DND-41 (cell line): ENCODE data around the gene MED17.
"Not testable (repeated sequence)": the region's sequence is repeated elsewhere in the genome, so short reads cannot be mapped to it uniquely, and the experiment has no call there.

Experiments used
- ATAC-seq: fragments of 200-7000 bp; cut with Tn5 transposase; 3 replicates; pipeline ENCODE4 v1.9.1; 2021; ENCODE audit warnings: low read depth; ENCODE audit not compliant: insufficient read depth
- DNase-seq: peaks from one replicate; pipeline ENCODE4 v3.0.0-alpha.2; 2020
- H2AFZ ChIP-seq: 2 replicates; pipeline ENCODE4 v1.6.0; 2012; ENCODE audit warnings: low read depth, low read length
- H3K27ac ChIP-seq: 2 replicates; pipeline ENCODE4 v1.5.1; 2012; ENCODE audit warnings: low read length, inconsistent platforms
- H3K27me3 ChIP-seq: fragments of 200-600 bp; sonication (generic); 2 replicates; pipeline ENCODE4 v1.6.0; 2012; ENCODE audit warnings: low read length, mild to moderate bottlenecking, inconsistent platforms; ENCODE audit not compliant: insufficient read depth, poor library complexity
- H3K36me3 ChIP-seq: 2 replicates; pipeline ENCODE4 v1.5.1; 2012; ENCODE audit warnings: low read length, inconsistent platforms; ENCODE audit not compliant: insufficient read depth
- H3K4me1 ChIP-seq: 2 replicates; pipeline ENCODE4 v1.5.1; 2012; ENCODE audit warnings: mild to moderate bottlenecking, low read length; ENCODE audit not compliant: insufficient read depth
- H3K4me2 ChIP-seq: 2 replicates; pipeline ENCODE4 v1.6.0; 2012; ENCODE audit warnings: mild to moderate bottlenecking, moderate library complexity, low read length, inconsistent platforms; ENCODE audit not compliant: insufficient read depth
- H3K4me3 ChIP-seq, 2 experiments: fragments of 200-600 bp in 1 of 2; shearing (Covaris generic) in 1 of 2; 2 replicates each; pipeline ENCODE4 v1.5.1; 2012 to 2016; ENCODE audit warnings: inconsistent platforms in 2 of 2, low read length in 2 of 2, mild to moderate bottlenecking in 2 of 2, low read depth in 1 of 2, moderate library complexity in 1 of 2
- H3K79me2 ChIP-seq: 2 replicates; pipeline ENCODE4 v1.6.0; 2012; ENCODE audit warnings: low read length, inconsistent platforms; ENCODE audit not compliant: insufficient read depth
- H3K9ac ChIP-seq: 2 replicates; pipeline ENCODE4 v1.6.0; 2012; ENCODE audit warnings: low read depth, mild to moderate bottlenecking, inconsistent platforms, low read length, moderate library complexity
- H3K9me3 ChIP-seq: 2 replicates; pipeline ENCODE4 v1.5.1; 2012; ENCODE audit warnings: low read length, moderate library complexity, mild to moderate bottlenecking, inconsistent platforms; ENCODE audit not compliant: insufficient read depth, severe bottlenecking
- H4K20me1 ChIP-seq: 2 replicates; pipeline ENCODE4 v1.6.0; 2012; ENCODE audit warnings: low read length; ENCODE audit not compliant: insufficient read depth
- CTCF ChIP-seq: IDR thresholded peaks from 2 replicates; pipeline ENCODE4 v1.5.1; 2012; ENCODE audit warnings: borderline replicate concordance, low read length, moderate library complexity, mild to moderate bottlenecking; ENCODE audit not compliant: poor library complexity, severe bottlenecking; ENCODE audit errors: extremely low read depth
- EZH2 ChIP-seq: IDR thresholded peaks from 3 replicates; pipeline ENCODE4 v1.6.1; 2012; ENCODE audit warnings: borderline replicate concordance, low read depth, mild to moderate bottlenecking, moderate library complexity, low read length, inconsistent platforms; ENCODE audit not compliant: severe bottlenecking

MED17 gene

DNA sequence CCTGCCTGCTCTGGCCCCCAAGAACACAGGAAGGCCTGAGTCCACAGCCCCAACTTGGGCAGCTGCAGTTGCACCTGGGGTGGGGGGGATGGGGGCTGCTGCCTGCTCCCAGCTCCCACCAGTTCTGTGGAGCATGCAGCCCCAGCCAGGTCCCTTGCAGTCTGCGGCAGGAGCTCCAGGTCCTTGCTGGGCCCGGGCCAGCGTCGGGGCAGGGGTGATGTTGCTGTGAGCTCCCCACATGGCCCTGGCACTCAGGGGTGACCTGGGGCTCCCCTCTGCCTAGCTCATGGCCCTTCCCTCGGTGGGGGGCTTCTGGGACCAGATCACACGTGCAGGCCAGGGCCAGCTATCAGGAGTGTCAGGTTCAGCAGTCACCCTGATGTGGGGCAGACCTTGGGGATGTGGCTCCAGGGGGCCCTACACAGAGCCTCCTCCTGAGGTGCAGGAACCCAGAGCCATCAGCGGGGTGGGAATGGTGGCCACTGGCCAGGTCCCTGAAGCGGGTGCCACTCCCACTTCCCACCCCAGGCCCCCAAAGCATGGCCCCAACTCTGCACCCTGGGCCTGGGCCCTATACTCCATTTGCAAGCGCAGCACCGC is 10.4 kb upstream of the MED17 start:
- no peak overlapping the region for H3K9ac ChIP-seq
- H3K4me3 ChIP-seq, result no peak overlapping the region
- H3K36me3 ChIP-seq, result no peaks in the 10 kb centered on the region
- no peak for TF ChIP-seq EZH2
- TF ChIP-seq CTCF, result no peak
- no peak for ATAC-seq
- no peak overlapping the region for H2AFZ ChIP-seq
- no peaks in the 10 kb centered on the region for H3K27me3 ChIP-seq
- no peaks in the 10 kb centered on the region for H3K79me2 ChIP-seq
- peaks cover 16% of the 10 kb centered on the region for H3K9me3 ChIP-seq
- no peaks in the 10 kb centered on the region for H4K20me1 ChIP-seq
- H3K4me2 ChIP-seq, result no peak overlapping the region
- H3K27ac ChIP-seq, result no peak overlapping the region
- no peak for DNase-seq
- H3K4me1 ChIP-seq, result no peaks in the 10 kb centered on the region

- not testable (repeated sequence) for H3K4me3 ChIP-seq, H3K27ac ChIP-seq, ATAC-seq, DNase-seq, H3K4me2 ChIP-seq, H3K4me1 ChIP-seq, H3K27me3 ChIP-seq, H2AFZ ChIP-seq, H3K9ac ChIP-seq, H3K79me2 ChIP-seq, H4K20me1 ChIP-seq, H3K36me3 ChIP-seq
- peaks cover 16% of the 10 kb centered on the region for H3K9me3 ChIP-seq
Measured at GRCh38 chr11:93774560-93774959, 9.5 kb upstream of the MED17 start.

- Histone ChIP-seq H3K9ac (no peak overlapping the region), H3K36me3 (no peaks in the 10 kb centered on the region), H4K20me1 (no peaks in the 10 kb centered on the region), H3K4me1 (no peaks in the 10 kb centered on the region), H3K27ac (no peak overlapping the region), H3K4me3 (no peak overlapping the region), H3K9me3 (peaks cover 16% of the 10 kb centered on the region), H2AFZ (no peak overlapping the region), H3K4me2 (no peak overlapping the region), H3K79me2 (no peaks in the 10 kb centered on the region), H3K27me3 (no peaks in the 10 kb centered on the region)
- peak; percentile 32 for DNase-seq
- TF ChIP-seq EZH2, result no peak
- TF ChIP-seq CTCF, result peak; percentile 49
- peak; percentile 57; the same call in 2 of the 3 replicates for ATAC-seq
Measured at GRCh38 chr11:93775289-93775688, 8.8 kb upstream of the MED17 start.

GRCh38 chr11:93783362-93783761 is 720 bp upstream of the MED17 start:
- no peak for TF ChIP-seq EZH2
- TF ChIP-seq CTCF, result no peak
- Histone ChIP-seq H3K27ac (peak overlapping the region; percentile 94), H3K4me3 (peak overlapping the region; percentile 80 to 92), H3K79me2 (peaks cover 50% of the 10 kb centered on the region), H3K36me3 (peaks cover 36% of the 10 kb centered on the region), H4K20me1 (peaks cover 29% of the 10 kb centered on the region), H3K9me3 (no peaks in the 10 kb centered on the region), H3K27me3 (no peaks in the 10 kb centered on the region), H3K9ac (peak overlapping the region; percentile 95), H3K4me1 (peaks cover 31% of the 10 kb centered on the region), H3K4me2 (peak overlapping the region; percentile 91), H2AFZ (peak overlapping the region; percentile 94)
- no peak for DNase-seq
- no peak for ATAC-seq
